ENCODE results near the gene MED27.

DNA sequence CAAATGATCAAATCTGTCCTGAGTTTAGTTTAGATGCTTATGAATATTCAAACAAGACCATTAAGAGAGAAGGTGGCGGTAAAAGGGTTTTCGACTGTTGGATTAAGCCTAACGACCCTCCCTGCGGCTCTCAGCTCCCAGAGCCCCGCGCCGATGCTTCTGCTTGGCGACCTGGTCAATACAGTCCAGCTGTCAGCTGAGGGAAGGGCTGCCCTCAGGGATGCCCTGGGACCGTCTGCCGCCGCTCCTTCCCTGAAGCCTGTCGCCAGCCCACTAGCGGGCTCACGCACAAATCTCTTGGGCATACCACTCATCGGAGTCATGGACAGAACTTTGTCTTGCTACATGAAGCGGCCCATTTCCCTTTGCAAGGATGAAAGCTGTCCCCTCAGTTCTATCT, 203.2 kb downstream of the MED27 start:
- TF ChIP-seq, protein P1, sequence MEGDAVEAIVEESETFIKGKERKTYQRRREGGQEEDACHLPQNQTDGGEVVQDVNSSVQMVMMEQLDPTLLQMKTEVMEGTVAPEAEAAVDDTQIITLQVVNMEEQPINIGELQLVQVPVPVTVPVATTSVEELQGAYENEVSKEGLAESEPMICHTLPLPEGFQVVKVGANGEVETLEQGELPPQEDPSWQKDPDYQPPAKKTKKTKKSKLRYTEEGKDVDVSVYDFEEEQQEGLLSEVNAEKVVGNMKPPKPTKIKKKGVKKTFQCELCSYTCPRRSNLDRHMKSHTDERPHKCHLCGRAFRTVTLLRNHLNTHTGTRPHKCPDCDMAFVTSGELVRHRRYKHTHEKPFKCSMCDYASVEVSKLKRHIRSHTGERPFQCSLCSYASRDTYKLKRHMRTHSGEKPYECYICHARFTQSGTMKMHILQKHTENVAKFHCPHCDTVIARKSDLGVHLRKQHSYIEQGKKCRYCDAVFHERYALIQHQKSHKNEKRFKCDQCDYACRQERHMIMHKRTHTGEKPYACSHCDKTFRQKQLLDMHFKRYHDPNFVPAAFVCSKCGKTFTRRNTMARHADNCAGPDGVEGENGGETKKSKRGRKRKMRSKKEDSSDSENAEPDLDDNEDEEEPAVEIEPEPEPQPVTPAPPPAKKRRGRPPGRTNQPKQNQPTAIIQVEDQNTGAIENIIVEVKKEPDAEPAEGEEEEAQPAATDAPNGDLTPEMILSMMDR (IDR thresholded peaks at IDR 0.05), result no peak
- TF ChIP-seq POLR2A (IDR thresholded peaks at IDR 0.05) (no peak), EP300 (IDR thresholded peaks at IDR 0.05) (no peak)
